NCI-H2029 (cell line): ENCODE measurements around the gene GALNTL6.

Source experiments
- DNase-seq: peaks from one replicate; lab custom pipeline; 2025; lab: John Stamatoyannopoulos, UW

Gene GALNTL6

GRCh38 chr4:171880136-171880535 is 66.9 kb downstream of the GALNTL6 start:
- DNase-seq, result no peak

- DNase-seq, result no peak
Observed at GRCh38 chr4:171889681-171890080, 76.5 kb downstream of the GALNTL6 start.

- DNase-seq, result no peak
Observed at GRCh38 chr4:171891038-171891437, 77.8 kb downstream of the GALNTL6 start.

DNA sequence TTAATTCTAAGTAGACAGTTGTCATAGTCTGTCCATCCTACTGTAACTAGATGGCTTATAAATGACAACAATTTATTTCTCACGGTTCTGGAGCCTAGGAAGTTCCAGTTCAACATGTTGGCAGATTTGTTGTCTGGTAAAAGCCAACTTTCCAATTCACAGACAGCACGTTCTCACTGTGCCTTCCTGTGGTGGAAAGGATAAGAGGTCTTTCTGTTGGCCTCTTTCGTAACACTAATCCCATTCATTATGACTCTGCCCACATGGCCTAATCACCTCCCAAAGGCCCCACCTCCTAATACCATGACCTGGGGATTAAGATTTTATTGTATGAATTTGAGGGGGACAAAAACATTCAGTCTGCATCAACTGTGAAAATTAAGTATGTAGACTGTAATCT is 83.2 kb downstream of the GALNTL6 start:
- no peak for DNase-seq

DNA sequence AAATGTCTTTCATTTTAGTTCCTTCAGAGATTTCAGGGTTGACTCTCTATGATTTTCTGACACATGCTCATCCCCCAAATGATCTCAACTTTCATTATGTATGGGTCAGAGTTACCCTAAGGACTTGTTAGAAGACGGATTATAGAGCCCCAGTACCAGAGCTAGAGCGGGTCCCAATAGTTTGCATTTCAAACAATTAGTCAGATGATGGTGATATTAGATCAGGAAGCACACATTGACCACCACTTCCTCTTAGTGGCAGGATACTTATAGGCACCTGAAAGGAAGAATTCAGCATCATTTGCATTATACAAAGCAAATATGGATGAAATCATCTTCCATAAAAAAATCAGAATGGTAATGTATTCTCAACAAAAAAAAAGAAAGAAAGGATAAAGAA is 106.1 kb downstream of the GALNTL6 start:
- DNase-seq, result no peak

GRCh38 chr4:171920901-171921300 is 107.7 kb downstream of the GALNTL6 start:
- DNase-seq, result no peak

DNA sequence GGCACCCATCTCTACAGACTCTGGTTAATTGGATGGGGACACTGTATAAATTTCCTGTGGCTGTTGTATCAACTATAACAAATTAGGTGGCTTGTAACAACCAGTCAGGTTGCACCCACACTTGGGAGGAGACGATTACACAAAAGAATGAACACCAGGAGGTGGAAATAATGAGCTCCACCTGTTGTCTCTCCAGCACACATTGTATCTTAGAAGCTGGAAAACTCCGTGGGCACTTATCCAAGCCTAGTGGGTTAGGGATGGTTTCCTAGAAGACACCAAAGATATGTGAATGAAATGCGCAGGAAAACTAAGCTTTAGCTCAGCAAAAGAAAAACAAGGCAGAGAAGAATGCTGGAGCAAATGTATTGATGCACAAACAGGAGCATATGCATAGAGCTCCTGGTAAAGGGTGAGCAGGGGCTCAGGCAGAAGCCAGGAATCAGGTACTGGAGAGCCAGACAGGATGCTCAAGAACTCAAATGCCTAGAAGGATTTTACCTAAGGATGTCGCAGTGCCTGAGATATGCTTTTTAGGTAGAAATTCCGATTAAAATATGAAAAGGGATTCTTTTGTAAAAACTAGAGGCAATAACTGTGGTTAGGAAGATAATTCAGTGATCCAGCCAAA is 111.7 kb downstream of the GALNTL6 start:
- no peak for DNase-seq

DNA sequence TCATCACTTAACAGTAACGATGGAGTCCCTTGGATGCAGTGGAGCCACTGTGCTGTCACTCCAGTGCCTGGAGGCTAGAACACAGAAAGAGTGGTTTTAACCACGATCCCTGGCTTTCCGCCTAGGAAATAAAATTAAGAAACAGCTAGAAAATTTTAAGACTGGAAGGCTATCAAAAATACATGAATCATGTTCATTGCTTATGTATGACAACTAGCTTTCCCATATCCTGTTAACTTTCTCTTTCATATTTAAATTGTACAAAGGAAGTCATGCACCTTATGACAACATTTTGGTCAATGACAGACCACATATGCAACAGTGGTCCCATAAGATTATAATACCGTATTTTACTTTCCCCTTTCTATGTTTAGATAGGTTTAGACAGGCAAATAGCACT is 115.1 kb downstream of the GALNTL6 start:
- DNase-seq, result no peak

- DNase-seq, result no peak
Observed at GRCh38 chr4:171929477-171929876, 116.3 kb downstream of the GALNTL6 start.

- no peak for DNase-seq
Observed at GRCh38 chr4:171929907-171930306, 116.7 kb downstream of the GALNTL6 start.

- DNase-seq, result no peak
Observed at GRCh38 chr4:171932238-171932637, 119.0 kb downstream of the GALNTL6 start.

GRCh38 chr4:171940656-171941055 is 127.5 kb downstream of the GALNTL6 start:
- DNase-seq, result no peak

GRCh38 chr4:171947400-171947799 is 134.2 kb downstream of the GALNTL6 start:
- no peak for DNase-seq

- no peak for DNase-seq
Observed at GRCh38 chr4:171948038-171948437, 134.8 kb downstream of the GALNTL6 start.

DNA sequence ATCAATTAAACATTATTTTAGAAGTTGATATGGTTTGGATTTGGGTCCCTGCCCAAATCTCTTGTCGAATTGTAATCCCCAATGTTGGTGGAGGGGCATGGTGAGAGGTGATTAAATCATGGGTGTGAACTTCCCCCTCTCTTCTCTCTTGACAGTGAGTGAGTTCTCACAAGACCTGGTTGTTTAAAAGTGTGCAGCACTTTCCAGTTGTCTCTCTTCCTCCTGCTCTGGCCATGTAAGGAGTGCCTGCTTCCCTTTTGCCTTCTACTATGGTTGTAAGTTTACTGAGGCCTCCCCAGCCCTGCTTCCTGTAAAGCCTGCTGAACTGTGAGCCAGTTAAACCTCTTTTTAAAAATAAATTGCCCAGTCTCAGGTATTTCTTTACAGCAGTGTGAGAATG is 141.4 kb downstream of the GALNTL6 start:
- DNase-seq, result no peak

DNA sequence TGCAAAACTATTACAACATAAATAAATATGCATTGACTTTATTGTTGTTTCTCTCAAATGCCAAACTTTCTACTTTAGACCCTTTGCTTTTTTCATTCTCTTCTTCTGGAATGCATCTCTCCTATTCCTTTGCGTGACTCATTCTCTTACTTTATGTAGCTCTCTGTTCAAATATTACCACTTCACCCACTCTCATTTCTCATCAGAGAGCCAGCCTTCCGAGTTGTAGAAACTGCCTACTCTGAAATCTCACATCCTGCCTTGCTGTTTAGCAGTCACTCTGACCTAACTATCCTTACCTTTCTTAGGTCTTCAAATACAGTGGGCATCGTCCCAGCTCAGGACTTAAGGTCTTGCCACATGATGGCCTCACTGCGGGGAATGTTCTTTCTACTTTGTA is 143.5 kb downstream of the GALNTL6 start:
- DNase-seq, result no peak

DNA sequence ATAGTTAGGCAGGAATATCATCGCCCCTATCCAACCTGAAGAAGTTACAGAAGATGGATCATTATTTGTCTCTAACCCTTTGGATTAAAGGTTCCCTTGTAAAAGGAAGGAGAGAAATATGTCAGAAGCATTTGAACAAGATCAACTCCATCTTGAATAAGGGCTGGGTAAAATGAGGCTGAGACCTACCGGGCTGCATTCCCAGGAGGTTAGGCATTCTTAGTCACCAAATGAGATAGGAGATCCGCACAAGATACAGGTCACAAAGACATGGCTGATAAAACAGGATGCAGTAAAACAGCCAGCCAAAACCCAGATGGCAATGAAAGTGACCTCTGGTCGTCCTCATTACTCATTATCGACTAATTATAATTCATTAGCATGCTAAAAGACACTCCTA is 148.9 kb downstream of the GALNTL6 start:
- no peak for DNase-seq

DNA sequence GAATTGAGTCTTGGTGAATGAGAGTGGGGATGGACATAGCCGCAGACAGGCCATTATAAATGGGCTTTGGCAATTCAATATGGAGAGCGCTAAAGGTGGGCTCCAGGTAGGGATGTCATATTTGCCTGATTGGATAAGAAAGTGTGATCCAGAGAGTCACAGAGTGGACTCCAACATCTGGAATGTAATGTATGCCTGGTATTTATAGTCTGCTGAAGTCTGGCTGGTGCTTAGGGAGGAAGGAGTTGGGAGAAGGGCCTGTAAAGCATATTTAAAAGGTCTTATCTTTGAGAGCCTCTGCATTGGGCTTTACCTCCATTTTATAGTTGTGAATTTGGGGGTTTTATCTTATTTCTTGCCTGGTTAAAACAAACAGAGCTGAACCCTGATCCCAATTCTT is 153.2 kb downstream of the GALNTL6 start:
- no peak for DNase-seq

- no peak for DNase-seq
Observed at GRCh38 chr4:171978216-171978615, 165.0 kb downstream of the GALNTL6 start.

GRCh38 chr4:171979461-171979860 is 166.3 kb downstream of the GALNTL6 start:
- DNase-seq, result no peak

- no peak for DNase-seq
Observed at GRCh38 chr4:171981185-171981584, 168.0 kb downstream of the GALNTL6 start.

- DNase-seq, result no peak
Observed at GRCh38 chr4:171983935-171984805, 171.0 kb downstream of the GALNTL6 start.

- DNase-seq, result peak; percentile 0
Observed at GRCh38 chr4:171985129-171985528, 171.9 kb downstream of the GALNTL6 start.

- DNase-seq, result no peak
Observed at GRCh38 chr4:171993247-171993646, 180.0 kb downstream of the GALNTL6 start.
